ENCODE results near the gene TRAK1.

DNA sequence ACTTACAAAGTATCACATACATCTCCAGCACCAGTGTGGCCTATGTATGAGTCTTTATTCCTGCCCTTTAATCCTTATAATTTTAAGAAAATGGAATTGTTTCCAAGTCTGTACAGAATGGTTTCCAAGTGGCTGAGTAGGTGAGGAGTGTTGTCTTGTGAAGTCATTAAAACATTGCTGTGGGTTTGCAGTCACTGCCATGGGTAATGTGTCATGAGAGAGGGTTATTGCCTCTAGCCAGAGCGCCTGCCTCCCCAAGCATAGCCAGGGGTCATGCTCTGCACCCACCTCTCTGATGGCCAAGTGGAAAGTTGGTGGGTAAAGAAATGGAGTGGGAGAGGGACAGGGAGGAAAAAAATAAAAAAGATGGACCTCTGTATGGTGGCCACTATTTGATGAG, 25.3 kb downstream of the TRAK1 start:
- TF ChIP-seq, protein P1, sequence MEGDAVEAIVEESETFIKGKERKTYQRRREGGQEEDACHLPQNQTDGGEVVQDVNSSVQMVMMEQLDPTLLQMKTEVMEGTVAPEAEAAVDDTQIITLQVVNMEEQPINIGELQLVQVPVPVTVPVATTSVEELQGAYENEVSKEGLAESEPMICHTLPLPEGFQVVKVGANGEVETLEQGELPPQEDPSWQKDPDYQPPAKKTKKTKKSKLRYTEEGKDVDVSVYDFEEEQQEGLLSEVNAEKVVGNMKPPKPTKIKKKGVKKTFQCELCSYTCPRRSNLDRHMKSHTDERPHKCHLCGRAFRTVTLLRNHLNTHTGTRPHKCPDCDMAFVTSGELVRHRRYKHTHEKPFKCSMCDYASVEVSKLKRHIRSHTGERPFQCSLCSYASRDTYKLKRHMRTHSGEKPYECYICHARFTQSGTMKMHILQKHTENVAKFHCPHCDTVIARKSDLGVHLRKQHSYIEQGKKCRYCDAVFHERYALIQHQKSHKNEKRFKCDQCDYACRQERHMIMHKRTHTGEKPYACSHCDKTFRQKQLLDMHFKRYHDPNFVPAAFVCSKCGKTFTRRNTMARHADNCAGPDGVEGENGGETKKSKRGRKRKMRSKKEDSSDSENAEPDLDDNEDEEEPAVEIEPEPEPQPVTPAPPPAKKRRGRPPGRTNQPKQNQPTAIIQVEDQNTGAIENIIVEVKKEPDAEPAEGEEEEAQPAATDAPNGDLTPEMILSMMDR (IDR thresholded peaks at IDR 0.05; ENCODE audit: low read depth, low read length), result no peak
- TF ChIP-seq EZH2phosphoT487 (IDR thresholded peaks at IDR 0.05; ENCODE audit: low read depth), result no peak

All from OCI-LY3 (cell line).